HepG2 (cell line): ENCODE results near the gene ELP4.

ENCODE experiments used
- EZH2 ChIP-seq: conservative IDR thresholded peaks from 2 replicates; pipeline ENCODE4 v1.6.1; 2012; ENCODE audit warnings: mild to moderate bottlenecking, low read depth, low read length, moderate library complexity
- RELA ChIP-seq: sonication (generic); formaldehyde crosslinking; IDR thresholded peaks from 2 replicates; pipeline ENCODE4 v1.4.0; 2020; ENCODE audit warnings: missing genetic modification reagents
- ZNF333 ChIP-seq: sonication (generic); formaldehyde crosslinking; IDR thresholded peaks from 2 replicates; pipeline ENCODE4 v1.4.0; 2020; ENCODE audit warnings: mild to moderate bottlenecking, missing genetic modification reagents, borderline replicate concordance
- ZNF589 ChIP-seq: sonication (generic); formaldehyde crosslinking; conservative IDR thresholded peaks from 2 replicates; pipeline ENCODE4 v1.8.0; 2022; ENCODE audit warnings: mild to moderate bottlenecking, moderate library complexity, missing genetic modification reagents
- ZNF629 ChIP-seq: sonication (generic); formaldehyde crosslinking; conservative IDR thresholded peaks from 2 replicates; pipeline ENCODE4 v1.5.0; 2020; ENCODE audit warnings: missing genetic modification reagents
- TF ChIP-seq, protein P1 (sequence below): sonication (generic); formaldehyde crosslinking; IDR thresholded peaks from 2 replicates; pipeline ENCODE4 v1.4.0; 2020; ENCODE audit warnings: missing genetic modification reagents
- TF ChIP-seq, protein P2 (sequence below): sonication (generic); formaldehyde crosslinking; IDR thresholded peaks from 2 replicates; pipeline ENCODE4 v1.5.0; 2020; ENCODE audit warnings: missing genetic modification reagents, mild to moderate bottlenecking, borderline replicate concordance

DNA sequence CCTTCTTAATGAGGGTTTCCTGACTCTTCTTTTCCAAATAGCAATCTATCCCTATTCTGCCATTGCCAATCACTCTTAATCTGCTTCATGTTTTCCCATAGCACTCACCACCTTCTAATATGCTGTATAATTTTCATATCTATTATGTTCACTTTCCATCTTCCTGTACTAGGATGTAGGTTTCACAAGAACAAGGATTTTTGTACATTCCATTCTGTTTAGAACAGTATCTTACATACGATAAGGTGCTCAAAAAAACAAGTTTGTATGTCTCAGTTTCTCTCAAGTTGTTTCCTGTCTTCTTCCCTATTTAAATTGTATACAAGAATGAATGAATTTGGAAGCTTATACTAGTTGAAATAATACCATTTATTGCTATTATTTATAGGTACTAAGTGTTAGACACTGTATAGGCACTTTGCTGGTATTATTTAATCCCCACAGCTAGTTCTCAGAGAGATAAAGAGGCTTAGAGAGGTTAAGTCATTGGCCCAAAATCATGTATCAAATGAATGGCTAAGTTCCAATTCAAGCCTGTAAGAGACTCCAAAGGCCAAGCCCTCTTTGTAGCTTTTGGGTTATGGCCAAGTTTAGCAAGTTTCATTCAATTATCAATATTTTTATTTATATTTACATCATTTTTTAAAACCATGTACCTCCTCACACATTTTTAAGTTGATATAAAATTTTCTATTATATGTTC, 166.9 kb downstream of the ELP4 start:
- TF ChIP-seq ZNF333 (CRISPR knock-in tag) (no peak), ZNF629 (CRISPR knock-in tag) (no peak), EZH2 (no peak), ZNF589 (CRISPR knock-in tag) (no peak), RELA (CRISPR knock-in tag) (no peak)
- TF ChIP-seq, protein P1, sequence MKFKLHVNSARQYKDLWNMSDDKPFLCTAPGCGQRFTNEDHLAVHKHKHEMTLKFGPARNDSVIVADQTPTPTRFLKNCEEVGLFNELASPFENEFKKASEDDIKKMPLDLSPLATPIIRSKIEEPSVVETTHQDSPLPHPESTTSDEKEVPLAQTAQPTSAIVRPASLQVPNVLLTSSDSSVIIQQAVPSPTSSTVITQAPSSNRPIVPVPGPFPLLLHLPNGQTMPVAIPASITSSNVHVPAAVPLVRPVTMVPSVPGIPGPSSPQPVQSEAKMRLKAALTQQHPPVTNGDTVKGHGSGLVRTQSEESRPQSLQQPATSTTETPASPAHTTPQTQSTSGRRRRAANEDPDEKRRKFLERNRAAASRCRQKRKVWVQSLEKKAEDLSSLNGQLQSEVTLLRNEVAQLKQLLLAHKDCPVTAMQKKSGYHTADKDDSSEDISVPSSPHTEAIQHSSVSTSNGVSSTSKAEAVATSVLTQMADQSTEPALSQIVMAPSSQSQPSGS = no peak
- TF ChIP-seq, protein P2, sequence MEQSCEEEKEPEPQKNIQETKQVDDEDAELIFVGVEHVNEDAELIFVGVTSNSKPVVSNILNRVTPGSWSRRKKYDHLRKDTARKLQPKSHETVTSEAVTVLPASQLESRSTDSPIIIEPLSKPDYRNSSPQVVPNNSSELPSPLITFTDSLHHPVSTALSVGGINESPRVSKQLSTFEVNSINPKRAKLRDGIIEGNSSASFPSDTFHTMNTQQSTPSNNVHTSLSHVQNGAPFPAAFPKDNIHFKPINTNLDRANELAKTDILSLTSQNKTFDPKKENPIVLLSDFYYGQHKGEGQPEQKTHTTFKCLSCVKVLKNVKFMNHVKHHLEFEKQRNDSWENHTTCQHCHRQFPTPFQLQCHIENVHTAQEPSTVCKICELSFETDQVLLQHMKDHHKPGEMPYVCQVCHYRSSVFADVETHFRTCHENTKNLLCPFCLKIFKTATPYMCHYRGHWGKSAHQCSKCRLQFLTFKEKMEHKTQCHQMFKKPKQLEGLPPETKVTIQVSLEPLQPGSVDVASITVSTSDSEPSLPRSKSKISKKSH (CRISPR knock-in tag) = no peak
